A549 treated with Mapracorat at 1 μM for 4 hours (cell line): Measurements from ENCODE around the gene EFR3B. TPM values are rescaled to one million over a fixed set of nuclear protein-coding genes. Genes with fewer than 3 reads are reported as not detected.

Experiments
- total RNA-seq: library from RNA; stranded (reverse); fragments of 200-300 nt; extraction: Qiagen RNA extraction; gene quantifications from 5 replicates; pipeline ENCODE4 v1.2.3, GENCODE V29; 2022

The EFR3B gene, protein sequence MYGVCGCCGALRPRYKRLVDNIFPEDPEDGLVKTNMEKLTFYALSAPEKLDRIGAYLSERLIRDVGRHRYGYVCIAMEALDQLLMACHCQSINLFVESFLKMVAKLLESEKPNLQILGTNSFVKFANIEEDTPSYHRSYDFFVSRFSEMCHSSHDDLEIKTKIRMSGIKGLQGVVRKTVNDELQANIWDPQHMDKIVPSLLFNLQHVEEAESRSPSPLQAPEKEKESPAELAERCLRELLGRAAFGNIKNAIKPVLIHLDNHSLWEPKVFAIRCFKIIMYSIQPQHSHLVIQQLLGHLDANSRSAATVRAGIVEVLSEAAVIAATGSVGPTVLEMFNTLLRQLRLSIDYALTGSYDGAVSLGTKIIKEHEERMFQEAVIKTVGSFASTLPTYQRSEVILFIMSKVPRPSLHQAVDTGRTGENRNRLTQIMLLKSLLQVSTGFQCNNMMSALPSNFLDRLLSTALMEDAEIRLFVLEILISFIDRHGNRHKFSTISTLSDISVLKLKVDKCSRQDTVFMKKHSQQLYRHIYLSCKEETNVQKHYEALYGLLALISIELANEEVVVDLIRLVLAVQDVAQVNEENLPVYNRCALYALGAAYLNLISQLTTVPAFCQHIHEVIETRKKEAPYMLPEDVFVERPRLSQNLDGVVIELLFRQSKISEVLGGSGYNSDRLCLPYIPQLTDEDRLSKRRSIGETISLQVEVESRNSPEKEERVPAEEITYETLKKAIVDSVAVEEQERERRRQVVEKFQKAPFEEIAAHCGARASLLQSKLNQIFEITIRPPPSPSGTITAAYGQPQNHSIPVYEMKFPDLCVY
- total RNA-seq: 10.0 to 10.5 TPM (median 10.3 TPM) in 5 replicates

DNA sequence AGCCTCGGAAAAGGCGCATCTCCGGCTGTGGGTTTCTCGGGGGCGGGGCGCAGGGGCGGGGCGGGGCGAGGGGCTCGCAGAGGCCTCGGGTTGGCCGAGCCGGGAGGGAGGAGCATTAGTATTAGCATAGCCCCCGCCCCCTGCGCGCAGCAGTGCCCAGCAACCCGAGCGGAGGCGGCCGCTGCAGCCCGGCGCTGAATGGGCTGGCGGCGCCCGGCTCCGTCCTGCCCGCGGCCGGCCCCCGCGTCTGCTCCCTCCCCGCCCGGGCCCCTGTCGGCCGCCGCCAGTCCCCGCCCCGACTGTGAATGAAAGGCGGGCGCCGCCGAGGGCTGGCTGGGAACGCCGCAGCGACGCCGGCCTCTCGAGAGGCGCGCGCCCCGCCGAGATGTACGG, at the start of gene EFR3B:
TSS of gene EFR3B (plus strand) at position 149 of the 393 bp plus-strand sequence. CDS start at position 386, 237 bp downstream.

DNA sequence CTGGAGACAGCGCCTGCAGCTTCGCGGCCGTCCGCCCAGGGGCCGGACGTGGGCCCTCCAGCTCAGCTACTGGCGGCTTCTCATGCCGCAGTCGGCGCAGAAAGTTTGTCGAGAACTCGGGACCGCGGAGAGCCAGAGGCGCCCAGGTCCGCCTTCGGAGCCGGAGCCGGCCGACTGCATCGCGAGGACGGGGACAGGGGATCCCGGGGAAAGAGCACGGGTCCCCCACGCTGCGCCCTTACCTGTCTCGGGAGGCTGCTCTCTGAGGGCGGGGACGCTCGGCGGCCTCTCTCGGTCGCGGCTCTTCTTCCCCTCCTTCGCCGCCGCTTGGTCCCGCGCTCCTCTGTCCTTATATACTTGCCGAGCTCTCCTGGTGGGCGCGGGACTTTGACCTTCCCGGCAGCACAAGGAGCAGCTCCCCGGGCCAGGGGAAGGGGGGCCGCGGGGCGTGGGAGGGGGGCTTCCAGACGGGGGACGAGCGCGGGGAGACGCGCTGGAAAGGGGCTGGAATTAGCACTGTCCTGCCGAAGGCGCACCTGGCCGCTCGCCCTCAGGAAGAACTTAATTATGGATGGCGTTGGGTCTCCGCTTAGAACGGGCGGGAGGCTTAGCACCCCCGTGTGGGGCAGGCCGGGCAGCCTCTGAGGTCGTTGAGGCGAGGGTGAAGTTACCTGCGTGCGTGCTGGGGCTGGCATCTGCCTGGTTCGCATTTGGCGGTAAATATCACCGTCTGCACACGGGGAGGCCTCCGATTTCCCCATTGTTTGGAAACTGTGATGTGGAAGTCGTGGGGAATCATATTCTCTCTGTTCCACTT, 126.6 kb downstream of the EFR3B start, which contains the start of gene POMC:
TSS of gene POMC (minus strand) at position 325 of the 817 bp plus-strand sequence. CDS start 3,808 bp downstream, outside the sequence.

Other genes starting within 250 kb of the EFR3B start
- gene PTRHD1, start 248.7 kb upstream of the EFR3B start, total RNA-seq: 46.0 to 70.8 TPM (median 67.3 TPM) in 5 replicates
- gene CENPO, start 248.7 kb upstream of the EFR3B start, total RNA-seq: 44.3 to 53.9 TPM (median 46.9 TPM) in 5 replicates
- gene ADCY3, start 121.8 kb upstream of the EFR3B start, total RNA-seq: 70.7 to 89.9 TPM (median 83.8 TPM) in 5 replicates
- gene DNAJC27, start 70.1 kb upstream of the EFR3B start, total RNA-seq: 1.7 to 3.1 TPM (median 1.9 TPM) in 5 replicates
- 0.14 TPM in 1 of 5 replicates, not detected in the others for gene POMC, start 126.5 kb downstream of the EFR3B start, total RNA-seq